ENCODE results near the gene ZBTB26.

Gene ZBTB26

GRCh38 chr9:122946461-122947005 is 15.2 kb upstream of the ZBTB26 start:
- no peak overlapping the region for H2AFZ ChIP-seq (ENCODE audit: low read depth, low read length)
- no peak for ATAC-seq (ENCODE audit: insufficient read depth, low read depth)
- no peaks in the 10 kb centered on the region for H3K27me3 ChIP-seq (ENCODE audit: insufficient read depth, low read length, poor library complexity)
- no peaks in the 10 kb centered on the region for H3K36me3 ChIP-seq (ENCODE audit: insufficient read depth, low read length)
- peaks cover 93% of the 10 kb centered on the region for H3K79me2 ChIP-seq (ENCODE audit: insufficient read depth, low read length)
- H3K4me2 ChIP-seq (ENCODE audit: insufficient read depth, low read length): no peak overlapping the region
- no peak for DNase-seq
- H3K4me3 ChIP-seq (ENCODE audit: low read depth in 1 of 2, low read length in 2 of 2): no peak overlapping the region
- no peaks in the 10 kb centered on the region for H3K9me3 ChIP-seq (ENCODE audit: insufficient read depth, low read length, severe bottlenecking)
- peaks cover 8% of the 10 kb centered on the region; the same call in 1 of the 2 replicates for H4K20me1 ChIP-seq (ENCODE audit: insufficient read depth, low read length)
- no peak overlapping the region for H3K27ac ChIP-seq (ENCODE audit: low read length)
- H3K4me1 ChIP-seq (ENCODE audit: insufficient read depth, low read length): peaks cover 19% of the 10 kb centered on the region
- H3K9ac ChIP-seq (ENCODE audit: low read depth, low read length): no peak overlapping the region
- no peak for TF ChIP-seq CTCF (IDR thresholded peaks at IDR 0.05; ENCODE audit: borderline replicate concordance, extremely low read depth, low read length, poor library complexity, severe bottlenecking)
- TF ChIP-seq EZH2 (IDR thresholded peaks at IDR 0.05; ENCODE audit: borderline replicate concordance, low read depth, low read length, severe bottlenecking): no peak

GRCh38 chr9:122944960-122945888 is 13.9 kb upstream of the ZBTB26 start:
- Histone ChIP-seq H3K36me3 (ENCODE audit: insufficient read depth, low read length) (no peaks in the 10 kb centered on the region), H3K27me3 (ENCODE audit: insufficient read depth, low read length, poor library complexity) (no peaks in the 10 kb centered on the region), H3K27ac (ENCODE audit: low read length) (peak overlapping the region; percentile 32; the same call in 1 of the 2 replicates), H3K9me3 (ENCODE audit: insufficient read depth, low read length, severe bottlenecking) (no peaks in the 10 kb centered on the region), H2AFZ (ENCODE audit: low read depth, low read length) (no peak overlapping the region), H3K79me2 (ENCODE audit: insufficient read depth, low read length) (peaks cover 86% of the 10 kb centered on the region), H3K4me1 (ENCODE audit: insufficient read depth, low read length) (peaks cover 24% of the 10 kb centered on the region), H3K4me2 (ENCODE audit: insufficient read depth, low read length) (no peak overlapping the region; the same call in 1 of the 2 replicates), H3K9ac (ENCODE audit: low read depth, low read length) (no peak overlapping the region), H3K4me3 (ENCODE audit: low read depth in 1 of 2, low read length in 2 of 2) (no peak overlapping the region), H4K20me1 (ENCODE audit: insufficient read depth, low read length) (peaks cover 8% of the 10 kb centered on the region; the same call in 1 of the 2 replicates)
- ATAC-seq (ENCODE audit: insufficient read depth, low read depth) (no peak), DNase-seq (no peak)
- TF ChIP-seq CTCF (IDR thresholded peaks at IDR 0.05; ENCODE audit: borderline replicate concordance, extremely low read depth, low read length, poor library complexity, severe bottlenecking): no peak
- TF ChIP-seq EZH2 (IDR thresholded peaks at IDR 0.05; ENCODE audit: borderline replicate concordance, low read depth, low read length, severe bottlenecking): no peak

- no peak for ATAC-seq (ENCODE audit: insufficient read depth, low read depth)
Measured at GRCh38 chr9:122941582-122942234, 10.4 kb upstream of the ZBTB26 start.

More at GRCh38 chr9:122941582-122942234, 10.4 kb upstream of the ZBTB26 start:
- Histone ChIP-seq H3K4me3 (ENCODE audit: low read depth in 1 of 2, low read length in 2 of 2) (peak overlapping the region; percentile 90 to 91), H3K9ac (ENCODE audit: low read depth, low read length) (peak overlapping the region; percentile 74), H4K20me1 (ENCODE audit: insufficient read depth, low read length) (no peaks in the 10 kb centered on the region; the same call in 1 of the 2 replicates), H3K79me2 (ENCODE audit: insufficient read depth, low read length) (peaks cover 55% of the 10 kb centered on the region), H3K27me3 (ENCODE audit: insufficient read depth, low read length, poor library complexity) (no peaks in the 10 kb centered on the region), H3K9me3 (ENCODE audit: insufficient read depth, low read length, severe bottlenecking) (no peaks in the 10 kb centered on the region), H3K27ac (ENCODE audit: low read length) (peak overlapping the region; percentile 73), H3K36me3 (ENCODE audit: insufficient read depth, low read length) (peaks cover 13% of the 10 kb centered on the region), H2AFZ (ENCODE audit: low read depth, low read length) (peak overlapping the region; percentile 75), H3K4me1 (ENCODE audit: insufficient read depth, low read length) (peaks cover 32% of the 10 kb centered on the region), H3K4me2 (ENCODE audit: insufficient read depth, low read length) (peak overlapping the region; percentile 86)
- TF ChIP-seq CTCF (IDR thresholded peaks at IDR 0.05; ENCODE audit: borderline replicate concordance, extremely low read depth, low read length, poor library complexity, severe bottlenecking) (no peak), EZH2 (IDR thresholded peaks at IDR 0.05; ENCODE audit: borderline replicate concordance, low read depth, low read length, severe bottlenecking) (no peak)
- DNase-seq: no peak
